AG08396 (cell line): ENCODE data around the gene DSN1.

ENCODE experiments used
- DNase-seq: peaks from one replicate; pipeline ENCODE4 v3.0.0; 2012; ENCODE audit warnings: low spot score, mixed read lengths

Gene DSN1

GRCh38 chr20:36754656-36755222 lies 18.8 kb downstream of the DSN1 start:
- DNase-seq = peak; percentile 81

GRCh38 chr20:36752582-36752981 lies 21.0 kb downstream of the DSN1 start:
- DNase-seq = no peak

GRCh38 chr20:36745927-36746659 lies 27.5 kb downstream of the DSN1 start, which contains the start of gene NDRG3:
Gene NDRG3 (minus strand): TSS chr20:36746090. CDS start chr20:36721735, 24,355 bp downstream.
- peak; percentile 99 for DNase-seq

- no peak for DNase-seq
Measured at GRCh38 chr20:36745234-36745926, 28.2 kb downstream of the DSN1 start.

GRCh38 chr20:36744764-36745191 lies 28.8 kb downstream of the DSN1 start:
- DNase-seq = peak; percentile 72

- no peak for DNase-seq
Measured at GRCh38 chr20:36744243-36744642, 29.3 kb downstream of the DSN1 start.

- DNase-seq = no peak
Measured at GRCh38 chr20:36742558-36742957, 31.0 kb downstream of the DSN1 start.

GRCh38 chr20:36741072-36741471 lies 32.5 kb downstream of the DSN1 start:
- no peak for DNase-seq

GRCh38 chr20:36737183-36737499 lies 36.4 kb downstream of the DSN1 start:
- DNase-seq = no peak

- no peak for DNase-seq
Measured at GRCh38 chr20:36736451-36737182, 36.9 kb downstream of the DSN1 start.

- no peak for DNase-seq
Measured at GRCh38 chr20:36732456-36732855, 41.1 kb downstream of the DSN1 start.

GRCh38 chr20:36728986-36729385 lies 44.6 kb downstream of the DSN1 start:
- no peak for DNase-seq

- DNase-seq = no peak
Measured at GRCh38 chr20:36726168-36726567, 47.4 kb downstream of the DSN1 start.

GRCh38 chr20:36720510-36720909 lies 53.1 kb downstream of the DSN1 start:
- peak; percentile 30 for DNase-seq

GRCh38 chr20:36717657-36718056 lies 55.9 kb downstream of the DSN1 start:
- no peak for DNase-seq

GRCh38 chr20:36717021-36717420 lies 56.5 kb downstream of the DSN1 start:
- DNase-seq = no peak

- DNase-seq = no peak
Measured at GRCh38 chr20:36712775-36713174, 60.8 kb downstream of the DSN1 start.

- no peak for DNase-seq
Measured at GRCh38 chr20:36709126-36709525, 64.4 kb downstream of the DSN1 start.

- no peak for DNase-seq
Measured at GRCh38 chr20:36703530-36703929, 70.0 kb downstream of the DSN1 start.
